GM23338 (cell line): ENCODE results near the gene HACE1.

Experiments used
- CREB1 ChIP-seq: fragments of 250-450 bp; sonication (Bioruptor Pico); IDR thresholded peaks from 2 replicates; pipeline ENCODE4 v1.5.0; 2020; ENCODE audit warnings: low read depth, mild to moderate bottlenecking, moderate library complexity
- CTCF ChIP-seq, 2 experiments: fragments of 200-600 bp in 1 of 2; sonication (generic) in 1 of 2; conservative IDR thresholded peaks; 2 replicates each; pipeline versions ENCODE4 v1.5.1 to v1.6.1; 2016 to 2017; ENCODE audit warnings: antibody characterized with exemption in 2 of 2, low read depth in 2 of 2, mild to moderate bottlenecking in 2 of 2, moderate library complexity in 1 of 2
- EZH2 ChIP-seq: fragments of 200-600 bp; sonication (generic); IDR thresholded peaks from one replicate; pipeline ENCODE4 v1.8.0; 2017; ENCODE audit warnings: antibody characterized with exemption, mild to moderate bottlenecking, low read depth; ENCODE audit not compliant: unreplicated experiment
- JUNB ChIP-seq: IDR thresholded peaks from one replicate; pipeline ENCODE4 v1.6.1; 2016; ENCODE audit warnings: antibody characterized with exemption; ENCODE audit not compliant: unreplicated experiment
- POLR2AphosphoS5 ChIP-seq: IDR thresholded peaks from 2 replicates; pipeline ENCODE4 v1.6.1; 2016; ENCODE audit warnings: antibody characterized with exemption, low read depth
- REST ChIP-seq: IDR thresholded peaks from one replicate; pipeline ENCODE4 v1.6.1; 2018; ENCODE audit warnings: antibody characterized with exemption; ENCODE audit not compliant: unreplicated experiment
- ZNF331 ChIP-seq: fragments of 250-450 bp; sonication (Bioruptor Pico); IDR thresholded peaks from 2 replicates; pipeline ENCODE4 v1.5.0; 2020; ENCODE audit warnings: low read depth, mild to moderate bottlenecking, moderate library complexity

GRCh38 chr6:104716858-104717257, 142.9 kb downstream of the HACE1 start:
- TF ChIP-seq CTCF (conservative IDR thresholded peaks at IDR 0.05; ENCODE audit: low read depth in 2 of 2) (no peak), EZH2 (no peak), JUNB (no peak), POLR2AphosphoS5 (no peak), REST (no peak), CREB1 (CRISPR knock-in tag) (no peak), ZNF331 (CRISPR knock-in tag) (no peak)
